Caco-2 (cell line): ENCODE measurements around the gene TIMM44. TPM values are rescaled to one million over a fixed set of nuclear protein-coding genes. Genes with fewer than 3 reads are reported as not detected.
A peak's percentile ranks its signal among the peaks of the same experiment; 100 is the strongest.

ENCODE experiments used
- BruUV-seq: library from RNA; stranded (reverse); fragments of 400-500 nt; replicated peaks from 2 replicates; lab custom pipeline; 2021; lab: Mats Ljungman, UMichigan
- CTCF ChIA-PET: fragments of 300-600 bp; sonication (Branson Sonifier 250); formaldehyde crosslinking; loops from one replicate; lab custom pipeline; 2022; ENCODE audit warnings: antibody characterized with exemption; lab: Charles Lee
- POLR2A ChIA-PET: fragments of 300-600 bp; sonication (Branson Sonifier 250); formaldehyde crosslinking; loops from one replicate; lab custom pipeline; 2022; ENCODE audit warnings: antibody characterized with exemption; lab: Charles Lee
- DNase-seq, 2 experiments: peaks; one replicate each; pipeline versions ENCODE4 v3.0.0 to v3.0.0-alpha.2; 2020 to 2022
- H3K27me3 ChIP-seq: replicated peaks from 2 replicates; pipeline ENCODE4 v1.6.0; 2011; ENCODE audit warnings: low read length; ENCODE audit not compliant: control insufficient read depth, insufficient read depth
- H3K36me3 ChIP-seq: 2 replicates; pipeline ENCODE4 v1.5.1; 2011; ENCODE audit warnings: low read length; ENCODE audit not compliant: control insufficient read depth, insufficient read depth
- H3K4me1 ChIP-seq: fragments of 250-450 bp; sonication (Bioruptor Pico); 2 replicates; pipeline ENCODE4 v1.5.1; 2020; ENCODE audit warnings: mild to moderate bottlenecking
- H3K4me3 ChIP-seq: 2 replicates; pipeline ENCODE4 v1.5.1; 2011; ENCODE audit warnings: low read depth, mild to moderate bottlenecking, control low read depth, low read length
- H3K9me3 ChIP-seq: fragments of 250-450 bp; sonication (Bioruptor Pico); 2 replicates; pipeline ENCODE4 v1.5.1; 2020; ENCODE audit warnings: mild to moderate bottlenecking, moderate library complexity
- H3K27ac Mint-ChIP-seq: one replicate; pipeline ENCODE4 v1.8.0; 2022; ENCODE audit warnings: mixed read lengths; ENCODE audit not compliant: unreplicated experiment
- H3K27me3 Mint-ChIP-seq: one replicate; pipeline ENCODE4 v1.8.0; 2022; ENCODE audit warnings: mixed read lengths; ENCODE audit not compliant: insufficient read depth, unreplicated experiment
- H3K36me3 Mint-ChIP-seq: one replicate; pipeline ENCODE4 v1.8.0; 2022; ENCODE audit warnings: mild to moderate bottlenecking, mixed read lengths; ENCODE audit not compliant: insufficient read depth, unreplicated experiment
- H3K4me1 Mint-ChIP-seq: one replicate; pipeline ENCODE4 v1.8.0; 2022; ENCODE audit warnings: low read depth, mixed read lengths; ENCODE audit not compliant: unreplicated experiment
- H3K4me3 Mint-ChIP-seq: one replicate; pipeline ENCODE4 v1.8.0; 2022; ENCODE audit warnings: mild to moderate bottlenecking, moderate library complexity, mixed read lengths; ENCODE audit not compliant: unreplicated experiment
- H3K9me3 Mint-ChIP-seq: one replicate; pipeline ENCODE4 v1.8.0; 2022; ENCODE audit warnings: mixed read lengths; ENCODE audit not compliant: unreplicated experiment
- CTCF ChIP-seq, 2 experiments: fragments of 200-600 bp in 1 of 2; IDR thresholded peaks; 1 replicate in 1 of 2; 2 replicates in 1 of 2; pipeline versions ENCODE4 v1.5.1 to v1.8.0; 2011 to 2022; ENCODE audit warnings: antibody characterized with exemption in 1 of 2, control low read depth in 1 of 2, inconsistent platforms in 1 of 2, low read depth in 1 of 2, low read length in 1 of 2, mild to moderate bottlenecking in 1 of 2, moderate library complexity in 1 of 2; ENCODE audit not compliant: insufficient read depth in 1 of 2, severe bottlenecking in 1 of 2, unreplicated experiment in 1 of 2
- intact Hi-C: fragments of 100-400 bp; cut with micrococcal nuclease; formaldehyde crosslinking; loops from one replicate; pipeline ENCODE4 v1.10.0; 2022; ENCODE audit not compliant: unreplicated experiment
- total RNA-seq: library from RNA; stranded (reverse); gene quantifications from 2 replicates; pipeline ENCODE4 v1.2.3, GENCODE V29; 2022

The TIMM44 gene
- total RNA-seq, 1 experiment from 2014 or later = 129 TPM

- no TSS peak for BruUV-seq
- no peak for DNase-seq
- Histone ChIP-seq H3K27me3 (no peaks in the 10 kb centered on the region), H3K4me1 (peaks cover 9% of the 10 kb centered on the region; the same call in 1 of the 2 replicates), H3K36me3 (peaks cover 2% of the 10 kb centered on the region; the same call in 1 of the 2 replicates), H3K4me3 (no peak overlapping the region), H3K9me3 (no peaks in the 10 kb centered on the region)
- H3K27ac Mint-ChIP-seq = no peak overlapping the region
- H3K9me3 Mint-ChIP-seq = no peaks in the 10 kb centered on the region
- H3K4me1 Mint-ChIP-seq = peaks cover 6% of the 10 kb centered on the region
- H3K4me3 Mint-ChIP-seq = no peak overlapping the region
- intact Hi-C loops = no loop called here
- peaks cover 51% of the 10 kb centered on the region for H3K36me3 Mint-ChIP-seq
- H3K27me3 Mint-ChIP-seq = no peaks in the 10 kb centered on the region
- ChIA-PET POLR2A (no interaction called here), CTCF (no interaction called here)
- no peak for TF ChIP-seq CTCF (IDR thresholded peaks at IDR 0.05; ENCODE audit: insufficient read depth in 1 of 2, low read depth in 1 of 2, low read length in 1 of 2, severe bottlenecking in 1 of 2, unreplicated experiment in 1 of 2)
Measured at GRCh38 chr19:7908078-7908699, 35.3 kb downstream of the TIMM44 start.

DNA sequence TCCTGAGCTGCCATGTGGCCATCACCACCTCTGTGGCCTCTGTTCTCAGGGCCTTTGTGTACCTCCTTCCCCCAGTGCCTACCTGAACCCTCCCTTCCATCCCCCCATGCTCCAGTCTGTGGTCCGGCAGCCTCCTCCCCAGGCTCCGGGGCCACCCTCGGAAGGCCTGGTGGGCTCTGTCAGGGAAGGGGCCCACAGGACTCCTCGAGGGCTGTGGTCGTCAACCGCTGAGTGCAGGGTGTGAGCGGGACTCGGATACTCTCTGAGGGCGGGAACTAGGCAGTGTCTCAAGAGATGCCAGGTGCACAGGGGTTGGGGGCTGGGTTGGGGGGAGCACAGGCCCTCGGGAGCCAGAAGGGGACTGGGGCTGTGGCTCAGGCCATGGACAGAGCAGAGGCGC lies 35.9 kb downstream of the TIMM44 start:
- H3K27me3 ChIP-seq = no peaks in the 10 kb centered on the region
- H3K9me3 Mint-ChIP-seq = no peaks in the 10 kb centered on the region
- peak overlapping the region; percentile 13 for H3K4me3 Mint-ChIP-seq
- TF ChIP-seq CTCF (IDR thresholded peaks at IDR 0.05; ENCODE audit: insufficient read depth in 1 of 2, low read depth in 1 of 2, low read length in 1 of 2, severe bottlenecking in 1 of 2, unreplicated experiment in 1 of 2) = no peak
- DNase-seq = no peak
- H3K27me3 Mint-ChIP-seq = no peaks in the 10 kb centered on the region
- H3K4me3 ChIP-seq = no peak overlapping the region
- POLR2A ChIA-PET = no interaction called here
- no TSS peak for BruUV-seq
- CTCF ChIA-PET = no interaction called here
- H3K4me1 Mint-ChIP-seq = peaks cover 6% of the 10 kb centered on the region
- H3K4me1 ChIP-seq = peaks cover 10% of the 10 kb centered on the region; the same call in 1 of the 2 replicates
- intact Hi-C loops = no loop called here
- peaks cover 2% of the 10 kb centered on the region; the same call in 1 of the 2 replicates for H3K36me3 ChIP-seq
- H3K36me3 Mint-ChIP-seq = peaks cover 49% of the 10 kb centered on the region
- no peaks in the 10 kb centered on the region for H3K9me3 ChIP-seq
- no peak overlapping the region for H3K27ac Mint-ChIP-seq

GRCh38 chr19:7907122-7907521 lies 36.3 kb downstream of the TIMM44 start:
- no TSS peak for BruUV-seq
- DNase-seq = no peak
- Histone ChIP-seq H3K4me3 (no peak overlapping the region), H3K36me3 (peaks cover 2% of the 10 kb centered on the region; the same call in 1 of the 2 replicates), H3K4me1 (peaks cover 12% of the 10 kb centered on the region; the same call in 1 of the 2 replicates), H3K9me3 (no peaks in the 10 kb centered on the region), H3K27me3 (no peaks in the 10 kb centered on the region)
- TF ChIP-seq CTCF (IDR thresholded peaks at IDR 0.05; ENCODE audit: insufficient read depth in 1 of 2, low read depth in 1 of 2, low read length in 1 of 2, severe bottlenecking in 1 of 2, unreplicated experiment in 1 of 2) = no peak
- Mint-ChIP-seq H3K36me3 (peaks cover 45% of the 10 kb centered on the region), H3K27me3 (no peaks in the 10 kb centered on the region), H3K9me3 (no peaks in the 10 kb centered on the region), H3K4me1 (peaks cover 6% of the 10 kb centered on the region), H3K27ac (no peak overlapping the region), H3K4me3 (peak overlapping the region; percentile 13)
- intact Hi-C loops = no loop called here
- ChIA-PET CTCF (no interaction called here), POLR2A (no interaction called here)
